22Rv1 (cell line): ENCODE data around the gene ASTN2.

Source experiments
- H3K27ac ChIP-seq: fragments of 450-650 bp; 2 replicates; pipeline ENCODE4 v1.5.1; 2017
- ZFX ChIP-seq: fragments of 450-650 bp; IDR thresholded peaks from 2 replicates; pipeline ENCODE4 v1.6.1; 2017; ENCODE audit warnings: antibody characterized with exemption, borderline replicate concordance
- TF ChIP-seq, protein P1 (sequence below): fragments of 450-650 bp; IDR thresholded peaks from 2 replicates; pipeline ENCODE4 v1.5.1; 2017; ENCODE audit warnings: mild to moderate bottlenecking

ASTN2 gene

GRCh38 chr9:116599342-116599884, 815.4 kb downstream of the ASTN2 start:
- TF ChIP-seq ZFX, result no peak
- TF ChIP-seq, protein P1, sequence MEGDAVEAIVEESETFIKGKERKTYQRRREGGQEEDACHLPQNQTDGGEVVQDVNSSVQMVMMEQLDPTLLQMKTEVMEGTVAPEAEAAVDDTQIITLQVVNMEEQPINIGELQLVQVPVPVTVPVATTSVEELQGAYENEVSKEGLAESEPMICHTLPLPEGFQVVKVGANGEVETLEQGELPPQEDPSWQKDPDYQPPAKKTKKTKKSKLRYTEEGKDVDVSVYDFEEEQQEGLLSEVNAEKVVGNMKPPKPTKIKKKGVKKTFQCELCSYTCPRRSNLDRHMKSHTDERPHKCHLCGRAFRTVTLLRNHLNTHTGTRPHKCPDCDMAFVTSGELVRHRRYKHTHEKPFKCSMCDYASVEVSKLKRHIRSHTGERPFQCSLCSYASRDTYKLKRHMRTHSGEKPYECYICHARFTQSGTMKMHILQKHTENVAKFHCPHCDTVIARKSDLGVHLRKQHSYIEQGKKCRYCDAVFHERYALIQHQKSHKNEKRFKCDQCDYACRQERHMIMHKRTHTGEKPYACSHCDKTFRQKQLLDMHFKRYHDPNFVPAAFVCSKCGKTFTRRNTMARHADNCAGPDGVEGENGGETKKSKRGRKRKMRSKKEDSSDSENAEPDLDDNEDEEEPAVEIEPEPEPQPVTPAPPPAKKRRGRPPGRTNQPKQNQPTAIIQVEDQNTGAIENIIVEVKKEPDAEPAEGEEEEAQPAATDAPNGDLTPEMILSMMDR, result no peak
- H3K27ac ChIP-seq, result no peak overlapping the region

GRCh38 chr9:116596646-116597045, 818.2 kb downstream of the ASTN2 start:
- TF ChIP-seq, protein P1, result no peak
- no peak for TF ChIP-seq ZFX
- no peak overlapping the region for H3K27ac ChIP-seq

GRCh38 chr9:116594547-116594946, 820.3 kb downstream of the ASTN2 start:
- no peak overlapping the region for H3K27ac ChIP-seq
- TF ChIP-seq, protein P1, result no peak
- TF ChIP-seq ZFX, result no peak

- TF ChIP-seq ZFX, result no peak
- TF ChIP-seq, protein P1, result no peak
Observed at GRCh38 chr9:116592970-116593369, 821.9 kb downstream of the ASTN2 start.

GRCh38 chr9:116589392-116590354, 825.2 kb downstream of the ASTN2 start:
- TF ChIP-seq, protein P1, result peak; percentile 76
- no peak for TF ChIP-seq ZFX
- no peak overlapping the region for H3K27ac ChIP-seq

More at GRCh38 chr9:116592970-116593369, 821.9 kb downstream of the ASTN2 start:
- H3K27ac ChIP-seq, result no peak overlapping the region

DNA sequence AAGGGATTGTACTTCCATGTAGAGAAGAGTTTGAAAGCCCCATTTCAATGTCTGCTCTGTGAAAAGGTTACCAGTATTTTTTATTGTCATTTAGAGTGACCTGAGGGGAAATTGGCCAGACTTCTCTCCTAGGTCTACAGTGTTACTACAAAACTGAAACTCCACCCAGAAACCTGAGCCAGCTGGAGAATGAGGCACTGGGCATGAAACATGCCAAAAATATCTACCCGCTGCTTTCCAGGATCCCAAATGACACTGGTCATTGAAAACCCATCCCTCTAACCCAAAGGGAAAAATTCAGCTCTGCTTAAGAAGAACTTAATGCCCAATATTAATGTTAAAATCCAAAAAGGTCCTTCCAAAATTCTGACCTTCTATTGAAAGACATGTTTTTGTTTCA, 826.9 kb downstream of the ASTN2 start:
- no peak overlapping the region for H3K27ac ChIP-seq
- TF ChIP-seq ZFX, result no peak
- TF ChIP-seq, protein P1, result no peak

- no peak overlapping the region for H3K27ac ChIP-seq
- no peak for TF ChIP-seq ZFX
- TF ChIP-seq, protein P1, result no peak
Observed at GRCh38 chr9:116585896-116586295, 829.0 kb downstream of the ASTN2 start.
